NCI-H2171 treated with DMSO at 0.1 percent for 48 hours (cell line): Measurements from ENCODE around the gene NATD1.

ENCODE experiments used
- DNase-seq: peaks from one replicate; lab custom pipeline; 2025; lab: John Stamatoyannopoulos, UW

Gene NATD1

DNA sequence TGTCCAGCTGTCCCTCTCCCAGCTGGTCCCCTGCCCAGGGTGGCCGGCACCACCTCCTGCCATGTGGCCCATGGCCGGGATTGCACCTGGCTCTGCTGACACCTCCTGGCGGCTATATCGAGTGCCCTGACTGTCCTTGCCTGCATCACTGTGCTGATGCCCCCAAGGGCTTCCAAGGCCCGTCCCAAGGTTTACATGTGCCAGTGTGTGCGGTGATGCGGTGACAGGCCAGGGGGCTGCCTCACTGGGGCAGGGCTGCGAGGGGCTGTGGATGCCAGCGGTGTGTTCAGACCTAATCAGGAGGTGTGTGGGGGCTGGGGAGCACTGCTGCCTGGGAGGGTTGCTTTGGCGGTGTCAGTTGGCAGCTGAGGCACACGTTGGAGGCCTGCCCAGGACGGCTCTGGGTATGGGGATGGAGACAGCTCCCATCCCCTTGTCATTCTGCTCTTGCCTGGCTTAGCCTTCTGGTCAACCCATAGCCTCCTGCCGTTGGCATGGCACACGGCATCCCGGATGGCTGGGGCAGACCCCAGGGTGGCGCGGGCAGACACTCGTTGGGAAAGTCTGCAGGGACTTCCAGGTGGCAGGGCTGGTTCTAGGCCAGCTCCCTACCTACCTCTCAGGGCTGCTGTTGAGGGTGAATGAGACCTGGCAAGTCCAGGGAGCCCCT is 36.8 kb upstream of the NATD1 start:
- DNase-seq = peak; percentile 56

DNA sequence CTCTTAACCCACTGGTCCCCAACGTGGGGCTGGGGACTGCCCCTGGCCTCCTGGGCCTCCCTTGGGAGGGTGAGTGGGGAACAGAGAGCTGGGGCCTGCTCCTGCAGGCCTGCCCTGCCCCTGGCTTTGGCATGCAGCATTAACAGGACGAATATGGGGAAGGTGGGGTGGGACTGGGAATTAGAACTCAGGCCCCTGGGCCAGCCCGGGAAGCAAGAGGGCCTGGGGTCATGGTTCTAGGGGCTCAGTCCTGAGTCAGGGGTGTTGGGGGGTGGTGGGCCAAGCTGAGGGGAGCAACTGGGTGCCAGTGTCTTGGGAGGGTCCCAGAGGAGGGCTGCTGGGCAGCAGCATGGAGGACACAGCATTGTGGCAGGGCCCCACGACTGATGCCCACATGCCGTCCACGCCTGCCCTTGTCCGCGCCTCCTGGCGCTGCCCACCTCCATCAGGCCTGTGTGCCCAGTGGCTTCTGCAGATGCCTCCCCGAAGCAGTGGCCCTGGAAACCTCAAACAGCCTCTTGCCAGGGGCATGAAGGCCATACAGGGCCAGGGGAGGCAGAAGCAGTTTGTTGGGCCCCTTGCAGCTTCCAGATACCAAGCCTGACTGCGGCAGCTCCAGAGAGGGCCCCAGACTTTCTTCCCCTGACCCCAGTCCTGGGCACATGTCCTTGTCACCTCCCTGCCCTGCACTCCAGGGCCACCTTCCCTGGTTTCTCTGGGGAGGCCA is 36.1 kb upstream of the NATD1 start:
- DNase-seq = no peak

DNA sequence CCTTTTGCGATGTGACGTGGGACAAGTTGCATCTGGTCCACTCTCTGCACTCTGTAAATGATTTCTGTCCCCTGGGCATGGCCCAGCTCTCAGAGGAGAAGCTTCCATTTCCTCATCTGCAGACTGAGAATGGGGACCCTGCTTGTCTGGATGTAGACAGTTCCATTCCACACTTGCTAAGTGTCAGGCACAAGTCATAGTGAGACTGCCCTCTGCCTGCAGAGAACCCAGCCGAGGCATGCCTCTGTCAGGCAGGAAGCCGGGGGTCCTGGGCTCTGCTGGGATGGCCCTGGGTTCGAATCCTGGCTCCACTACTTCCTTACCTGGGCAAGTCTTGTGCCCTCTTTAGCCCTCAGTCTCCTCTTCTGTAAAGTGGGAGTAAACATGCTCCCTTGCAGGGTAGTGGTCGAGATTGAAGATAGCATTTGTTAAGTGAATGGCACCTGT is 35.4 kb upstream of the NATD1 start:
- DNase-seq = no peak

DNA sequence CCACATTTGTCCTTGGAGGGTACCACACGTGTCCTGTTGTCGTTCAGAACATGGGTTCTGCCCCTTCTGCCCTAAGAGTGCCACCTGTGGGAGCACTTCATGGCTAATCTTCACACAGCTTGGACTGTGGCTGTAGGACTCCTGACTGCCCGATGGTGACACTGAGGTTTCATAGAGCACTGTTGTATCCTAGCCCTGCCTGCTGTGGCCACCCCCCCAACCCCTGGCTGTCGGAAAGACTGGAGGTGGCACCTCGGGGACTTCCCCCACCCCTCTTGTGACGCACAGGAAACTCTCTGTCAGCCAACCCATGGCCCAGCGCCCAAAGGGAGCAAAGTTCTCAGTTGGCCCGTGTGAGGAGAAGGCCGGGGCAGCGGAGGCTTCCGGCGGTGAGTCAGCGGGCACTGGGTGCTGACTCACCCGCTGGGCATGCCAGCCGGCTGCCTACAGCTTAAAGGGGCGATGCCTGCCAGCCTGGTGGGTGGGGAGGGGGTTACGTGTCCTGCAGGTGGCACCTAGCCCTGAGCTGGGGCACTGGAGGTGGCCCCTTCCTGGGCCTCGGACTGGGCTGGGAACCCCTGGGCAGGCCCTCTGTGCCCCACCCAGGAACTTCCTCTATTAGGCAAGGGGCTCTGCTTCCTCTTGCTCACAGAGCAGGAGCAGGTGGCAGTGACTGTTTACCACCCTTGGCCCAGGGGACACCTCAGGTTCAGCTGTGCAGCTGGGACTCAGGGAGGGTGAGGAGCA is 34.7 kb upstream of the NATD1 start:
- peak; percentile 77 for DNase-seq

DNA sequence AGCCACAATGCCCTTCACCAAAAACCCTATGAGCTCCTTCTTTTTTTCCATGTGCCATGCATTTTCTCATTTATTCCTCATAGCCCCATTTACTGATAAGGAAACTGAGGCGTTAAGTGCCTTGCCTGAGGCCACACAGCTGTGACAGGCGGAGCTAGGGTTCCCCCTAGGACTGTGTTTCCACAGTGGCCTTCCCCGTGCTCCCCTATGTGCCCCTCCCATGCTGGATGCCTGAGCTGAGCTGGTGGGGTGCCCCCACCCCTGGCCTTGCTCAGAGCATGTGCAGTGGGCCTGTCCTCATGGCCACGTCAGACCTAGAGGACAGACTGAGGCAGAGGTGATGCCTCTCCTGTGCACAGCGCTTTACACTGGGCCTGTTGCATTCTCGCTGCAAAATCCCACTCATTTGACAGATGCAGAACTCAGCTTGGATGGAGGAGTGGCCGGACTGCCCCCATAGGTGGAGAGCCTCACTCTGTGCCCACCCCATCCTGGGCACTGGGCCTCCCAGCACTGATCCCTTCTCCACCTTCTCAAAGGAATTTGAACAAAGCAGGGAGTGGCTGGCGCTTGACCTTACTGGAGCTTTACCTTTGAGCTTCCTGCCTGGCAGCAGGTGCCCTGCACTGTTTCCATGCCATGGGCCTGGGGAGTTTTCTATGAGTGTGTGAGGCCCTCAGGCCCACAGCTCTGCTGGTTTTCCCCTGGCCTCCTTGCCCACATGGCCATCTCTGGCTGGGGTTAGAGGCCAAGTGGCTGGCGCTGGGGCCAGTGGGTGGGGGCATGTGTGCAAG is 33.9 kb upstream of the NATD1 start:
- no peak for DNase-seq

DNA sequence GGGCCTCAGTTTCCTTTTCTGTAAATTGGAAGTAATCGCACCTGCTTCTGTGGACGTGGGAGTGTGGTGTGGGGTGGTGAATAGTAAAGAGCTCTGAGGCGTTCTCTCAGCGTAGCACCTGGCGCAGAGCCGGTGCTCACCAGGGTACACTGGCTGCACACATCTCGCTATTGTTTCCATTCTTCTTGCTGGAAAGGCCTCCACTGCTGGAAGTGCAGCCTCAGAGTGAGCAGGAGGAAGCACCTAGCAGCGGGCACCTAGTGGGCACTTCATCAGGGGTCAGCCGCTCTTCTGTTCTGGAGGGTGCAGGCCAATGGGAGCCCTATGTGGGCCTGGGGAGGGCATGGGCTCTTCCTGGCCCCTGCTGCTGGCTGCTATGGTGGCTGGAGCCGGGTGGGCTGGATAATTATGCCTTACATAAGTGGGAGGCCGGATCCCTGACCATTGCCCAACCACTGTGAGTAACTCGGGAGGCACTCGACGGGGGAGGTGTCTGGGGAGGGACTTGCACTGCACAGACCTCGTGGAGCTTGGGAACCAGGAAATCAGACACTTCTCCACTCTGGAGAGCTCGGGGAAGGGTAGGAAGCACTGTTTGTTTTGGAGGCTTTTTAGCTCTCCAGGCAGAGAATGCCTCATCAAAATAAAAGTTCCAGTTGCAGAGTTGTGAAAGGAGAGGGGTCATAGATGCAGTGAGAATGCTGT is 33.0 kb upstream of the NATD1 start:
- peak; percentile 3 for DNase-seq

DNA sequence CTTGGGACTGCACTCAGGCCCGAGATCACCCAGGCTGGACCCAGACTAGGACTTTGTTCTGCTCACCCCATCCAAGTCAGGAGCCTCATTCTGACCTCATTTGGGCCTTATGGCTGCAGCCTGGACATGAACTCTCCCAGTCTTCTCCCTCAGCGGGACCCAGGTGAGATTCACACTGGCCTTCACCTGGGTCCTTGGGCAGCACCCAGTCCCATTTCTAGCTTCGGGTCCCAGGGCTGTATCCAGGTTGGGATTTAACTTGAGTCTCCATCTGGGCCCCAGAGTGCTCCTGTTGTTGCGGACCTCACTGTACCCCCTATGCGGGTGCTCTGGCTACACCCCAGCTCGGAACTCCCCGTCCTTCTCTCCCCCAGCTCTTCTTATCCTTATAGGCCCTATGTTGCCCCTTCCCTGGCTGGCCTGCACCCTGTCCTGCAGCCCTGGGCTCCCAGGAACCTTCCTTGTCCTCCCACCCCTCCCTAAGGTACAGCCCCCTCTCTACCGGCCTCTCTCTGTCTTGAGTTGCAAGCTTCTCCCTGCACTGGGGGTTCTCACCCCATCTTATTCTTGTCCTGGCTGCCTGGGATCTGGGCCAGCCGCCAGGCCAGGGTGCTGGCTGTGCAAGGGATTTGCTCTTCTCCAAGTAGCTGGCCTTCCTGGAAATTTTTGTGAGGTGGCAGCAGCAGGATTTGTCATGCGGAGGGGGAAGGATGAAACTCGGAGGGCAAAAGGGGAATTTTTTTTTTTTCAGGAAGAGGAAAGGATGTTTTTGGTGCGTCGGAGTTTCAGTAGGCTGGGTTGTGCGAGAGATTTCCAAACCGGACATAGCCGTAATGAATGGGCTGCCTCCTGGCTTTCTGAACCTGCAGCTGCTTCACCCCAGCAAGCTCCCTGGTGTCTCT is 32.2 kb upstream of the NATD1 start:
- DNase-seq = peak; percentile 18

DNA sequence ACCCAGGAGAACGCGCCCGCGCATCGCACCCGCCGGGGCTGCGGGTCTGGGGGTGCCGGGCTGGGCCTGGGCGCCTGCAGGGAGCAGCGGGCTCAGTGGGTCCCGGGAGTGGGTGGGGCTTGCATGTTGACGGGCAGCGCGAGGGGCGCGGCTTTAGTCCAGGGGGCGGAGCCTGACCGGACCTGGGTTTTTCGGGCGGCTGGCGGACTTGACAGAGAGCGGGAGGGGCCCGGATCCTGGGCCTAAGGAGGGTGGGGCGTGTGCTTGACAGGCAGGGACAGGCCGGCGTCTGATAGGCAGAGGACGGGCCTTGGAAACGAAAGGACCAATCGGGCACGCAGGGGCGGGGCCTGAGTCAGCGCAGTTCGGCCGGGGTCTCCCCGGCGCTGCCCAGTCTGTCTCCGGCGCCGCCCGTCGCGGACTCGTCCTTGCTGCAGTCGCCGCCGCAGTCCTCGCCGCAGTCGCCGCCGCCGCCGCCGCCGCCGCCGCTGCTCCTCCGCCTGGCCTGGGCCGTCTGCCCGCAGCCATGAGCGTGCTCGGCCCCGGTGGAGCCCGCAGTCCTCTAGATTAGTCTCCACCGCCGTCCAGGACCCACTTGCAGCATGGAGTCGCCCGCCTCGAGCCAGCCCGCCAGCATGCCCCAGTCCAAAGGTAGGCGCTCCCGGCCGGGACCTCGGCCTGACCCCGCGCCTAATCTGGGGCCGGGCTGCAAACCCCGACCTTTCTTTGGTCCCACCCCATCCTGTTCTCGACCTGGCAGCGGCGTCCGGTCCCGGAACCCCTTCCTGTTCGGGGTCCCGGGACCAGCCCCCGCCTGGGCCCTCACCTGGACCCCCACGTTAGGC is 31.3 kb upstream of the NATD1 start, which contains the start of gene MAP2K3:
TSS of gene MAP2K3 (plus strand) at position 393 of the 845 bp plus-strand sequence. CDS start at position 603, 210 bp downstream.
- DNase-seq = peak; percentile 97

DNA sequence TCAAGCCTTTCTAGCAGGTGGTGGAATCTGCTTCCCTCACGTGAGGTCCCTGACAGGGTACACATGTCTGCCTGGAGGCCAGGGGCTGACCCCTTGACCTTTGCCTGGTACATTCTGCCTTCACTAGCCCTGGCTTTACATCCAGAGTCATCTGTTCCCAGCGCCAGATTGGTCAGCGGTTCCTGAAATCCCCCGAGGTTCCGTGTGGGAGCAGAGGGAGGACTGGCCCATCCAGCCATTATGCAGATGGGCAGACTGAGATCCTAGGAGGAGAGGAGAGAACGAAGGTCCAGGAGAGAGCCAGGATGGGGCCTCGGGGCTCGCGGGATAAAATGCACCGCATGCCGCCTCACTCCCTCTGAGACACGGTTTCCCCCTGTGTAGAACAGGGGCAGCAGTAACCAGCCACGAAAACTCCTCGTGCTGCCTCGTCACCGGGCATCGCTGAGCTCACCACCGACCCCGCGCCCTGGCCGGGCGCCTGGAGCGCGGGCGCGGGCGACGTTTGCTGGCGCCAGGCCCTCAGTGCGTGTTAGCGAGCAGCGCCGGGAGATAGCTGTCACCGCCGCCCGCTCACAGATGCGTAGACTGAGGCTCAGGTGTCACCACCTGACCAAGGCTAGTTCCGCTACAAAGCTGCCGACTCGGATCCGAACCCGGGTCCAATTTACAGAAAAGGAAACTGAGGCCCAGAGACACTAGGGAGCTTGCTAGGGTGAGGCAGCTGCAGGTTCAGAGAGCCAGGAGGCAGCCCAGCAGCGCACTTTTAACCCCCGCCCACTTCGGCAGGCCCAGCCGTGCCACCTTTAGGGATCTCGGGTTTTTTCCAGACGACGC is 30.5 kb upstream of the NATD1 start:
- no peak for DNase-seq

DNA sequence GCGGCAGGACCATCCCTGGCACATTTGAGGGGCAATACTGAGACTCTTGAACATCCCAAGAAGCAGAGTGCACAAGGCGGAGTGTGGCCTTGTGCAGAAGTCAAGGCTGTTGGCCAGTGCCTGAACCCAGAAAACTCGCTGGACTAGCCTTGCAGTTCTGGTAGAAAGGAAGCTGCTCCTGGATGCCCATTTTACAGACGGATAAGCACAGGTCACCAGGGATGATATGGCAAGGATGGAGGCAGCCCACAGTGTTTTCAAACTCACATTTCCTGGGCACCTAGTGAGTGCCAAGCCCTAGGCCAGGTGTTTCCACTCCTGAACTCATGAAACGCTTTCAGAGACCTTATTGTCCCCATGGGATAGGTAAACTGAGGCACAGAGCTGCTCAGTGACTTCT is 29.6 kb upstream of the NATD1 start:
- no peak for DNase-seq

DNA sequence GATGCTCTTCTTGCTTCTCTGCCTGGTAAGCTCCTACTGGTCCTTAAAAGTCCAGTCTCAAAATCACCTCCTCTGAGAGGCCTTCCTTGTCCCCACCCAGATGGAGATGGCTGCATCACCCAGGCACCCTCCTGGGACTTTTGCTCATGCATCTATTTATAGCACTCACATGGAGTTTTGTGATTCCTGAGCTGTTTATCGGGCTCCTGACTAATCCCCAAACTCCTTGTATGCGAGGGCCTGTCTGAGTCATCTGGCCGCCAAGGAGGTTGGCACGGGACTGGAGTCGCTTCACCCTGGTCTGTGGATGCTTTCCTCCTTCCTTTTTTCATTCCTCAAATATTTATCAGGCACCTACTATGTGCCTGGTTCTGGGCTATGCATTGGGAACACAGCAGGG is 29.0 kb upstream of the NATD1 start:
- DNase-seq = peak; percentile 5

DNA sequence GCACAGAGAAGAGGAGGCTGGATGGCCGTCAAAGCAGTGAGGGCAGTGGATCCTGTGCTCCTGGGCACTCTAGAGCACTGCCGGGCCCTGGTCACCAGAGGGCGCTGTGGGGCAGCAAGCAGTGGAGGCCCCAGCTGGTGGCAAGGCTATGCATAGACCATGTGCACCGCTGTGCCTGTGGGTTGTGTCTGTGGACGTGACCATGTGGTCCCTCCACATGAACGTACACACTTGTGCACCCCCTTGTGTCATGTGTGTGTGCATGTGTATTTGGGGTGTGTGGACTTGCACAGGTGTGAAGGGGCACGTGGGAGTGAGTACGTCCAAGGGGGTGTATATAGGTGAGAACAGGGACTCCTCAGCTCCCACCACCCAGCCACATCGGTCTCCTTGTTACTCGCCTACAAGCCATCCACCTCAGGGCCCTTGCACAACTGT is 26.9 kb upstream of the NATD1 start:
- peak; percentile 61 for DNase-seq

DNA sequence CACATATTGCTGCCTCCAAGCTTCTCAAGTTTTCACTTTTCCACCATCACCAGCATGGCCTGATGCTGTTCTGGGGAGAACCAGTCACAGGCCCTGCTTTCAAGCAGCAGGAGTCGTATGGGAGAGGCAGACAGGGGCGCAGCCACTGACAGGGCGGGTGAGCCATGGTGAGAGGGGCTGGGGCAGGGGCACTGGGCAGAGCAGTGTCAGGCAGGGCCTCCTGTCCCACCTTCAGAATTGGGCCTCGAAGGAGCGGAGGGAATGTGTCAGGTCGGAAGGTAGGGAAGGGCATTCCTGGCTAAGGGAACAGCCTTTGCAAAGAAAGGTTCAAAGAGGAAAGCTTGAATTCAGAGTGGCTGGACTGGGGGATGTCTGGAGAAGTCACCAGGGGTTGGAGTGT is 26.4 kb upstream of the NATD1 start:
- DNase-seq = no peak

DNA sequence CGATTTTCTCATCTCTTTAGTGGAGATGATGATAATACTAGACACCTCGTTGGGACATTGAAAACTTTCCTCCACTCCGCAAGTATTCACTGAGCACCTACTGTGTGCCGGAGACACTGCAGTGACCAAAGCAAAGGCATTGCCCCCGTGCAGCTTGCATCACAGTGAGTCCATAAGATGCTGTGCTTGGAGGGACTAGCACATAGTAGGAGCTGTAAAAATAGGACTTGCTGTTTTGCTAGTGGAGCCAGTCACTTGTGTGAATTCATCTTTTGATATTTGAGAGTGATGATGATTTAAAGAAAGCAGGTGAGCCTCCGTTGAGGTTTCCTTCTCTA is 26.0 kb upstream of the NATD1 start:
- DNase-seq = no peak

DNA sequence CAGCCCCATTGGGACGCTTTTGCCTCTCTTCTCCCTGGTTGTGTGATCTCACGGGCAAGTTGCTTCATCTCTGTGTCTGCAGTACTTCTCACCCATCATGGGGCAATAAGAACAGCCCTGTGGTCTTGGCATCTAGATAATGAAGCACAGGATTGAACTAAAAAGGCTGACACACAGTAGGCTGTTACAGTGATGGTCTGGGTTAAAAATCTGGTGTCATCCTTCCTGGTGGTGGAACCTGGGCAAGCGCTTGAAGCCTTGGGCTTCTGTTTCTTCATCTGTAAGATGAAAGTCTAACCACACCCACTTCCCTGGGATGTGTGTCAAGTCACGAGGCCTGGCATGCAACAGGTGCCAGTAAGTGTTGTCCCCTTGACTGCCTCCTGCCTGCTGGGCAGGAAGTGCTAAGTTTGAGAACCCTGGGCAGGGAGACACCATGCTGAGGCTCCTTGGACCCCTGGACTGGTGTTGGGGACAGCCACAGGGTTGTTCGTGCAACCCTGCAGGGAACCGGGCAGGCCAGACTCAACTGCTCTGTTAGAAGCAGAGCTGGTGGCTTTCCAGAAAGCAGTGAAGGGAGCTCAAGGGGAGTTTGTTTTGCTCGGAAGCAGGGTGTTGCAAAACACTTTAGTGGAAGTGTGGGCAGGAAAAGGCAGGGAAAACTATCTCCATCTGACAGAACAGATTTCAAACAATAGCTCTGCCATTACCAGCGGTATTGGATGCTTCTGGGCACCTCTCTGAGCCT is 25.4 kb upstream of the NATD1 start:
- DNase-seq = no peak

DNA sequence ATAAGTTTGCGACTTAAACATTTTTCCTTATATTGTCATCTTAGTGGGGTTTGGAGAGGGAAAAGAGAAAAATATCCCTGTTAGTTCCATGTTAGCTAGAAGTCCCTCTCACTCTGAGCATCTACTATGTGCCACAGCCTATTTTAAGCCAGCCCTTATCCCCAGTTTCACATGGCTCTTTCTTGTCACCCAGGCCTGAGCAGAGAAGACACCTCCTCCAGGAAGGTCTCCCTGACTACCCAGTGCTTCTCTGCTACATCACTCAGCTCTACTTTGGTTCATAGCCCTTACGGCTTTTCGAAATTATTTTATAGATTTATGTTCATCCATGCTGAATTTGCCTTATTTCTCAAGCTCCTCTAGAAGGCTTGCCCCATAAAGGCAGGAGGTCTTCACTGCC is 24.1 kb upstream of the NATD1 start:
- no peak for DNase-seq

DNA sequence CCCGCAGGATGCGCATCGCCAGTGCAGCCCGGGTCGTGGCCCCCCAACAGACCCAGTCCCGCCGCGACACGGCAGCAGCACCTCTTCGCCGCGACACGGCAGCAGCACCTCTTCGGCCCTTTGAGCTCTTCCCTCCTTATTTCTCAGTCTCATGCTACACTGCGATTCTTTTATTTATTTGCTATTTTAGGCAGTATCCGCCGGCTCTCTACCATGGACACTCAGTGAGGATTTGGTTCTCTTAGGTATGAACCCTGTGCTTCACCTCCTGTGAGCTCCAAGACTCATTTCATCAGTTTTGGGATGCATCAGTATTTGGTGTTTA is 23.0 kb upstream of the NATD1 start:
- no peak for DNase-seq
